ENCODE data around the gene IFI44L. TPM values are rescaled to one million over a fixed set of nuclear protein-coding genes. Genes with fewer than 3 reads are reported as not detected.
A peak's percentile ranks its signal among the peaks of the same experiment; 100 is the strongest.

The IFI44L gene
- total RNA-seq, 1 donor from 2014 or later: 16.7 TPM

DNA sequence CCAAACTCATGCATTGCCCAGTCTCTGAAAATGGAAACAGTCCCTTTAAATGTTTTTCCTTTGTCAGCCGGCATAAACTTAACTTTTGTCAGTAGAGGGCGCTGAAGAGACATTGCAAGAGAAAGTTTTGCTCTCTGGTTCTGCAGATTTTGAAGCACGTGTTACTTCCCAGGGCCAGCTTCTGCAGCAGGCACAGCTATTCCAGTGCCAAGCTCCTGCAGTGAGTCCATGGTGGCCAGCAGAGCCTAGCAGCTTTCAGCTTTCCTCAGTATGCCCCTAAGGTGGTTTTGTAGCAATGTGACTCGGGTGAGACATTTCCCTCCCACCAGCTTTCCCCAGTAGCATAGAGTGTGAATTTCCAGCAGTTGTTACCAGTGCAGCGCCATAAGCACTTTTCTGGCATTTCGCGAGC, 2.6 kb upstream of the IFI44L start:
- Mint-ChIP-seq H3K27ac (peak overlapping the region; percentile 30), H3K27me3 (ENCODE audit: insufficient read depth) (peaks cover 13% of the 10 kb centered on the region), H3K9me3 (no peaks in the 10 kb centered on the region), H3K36me3 (ENCODE audit: low read depth) (peaks cover 7% of the 10 kb centered on the region), H3K4me1 (ENCODE audit: low read depth) (peaks cover 42% of the 10 kb centered on the region), H3K4me3 (peak overlapping the region; percentile 51)
- peak; percentile 53 for DNase-seq (ENCODE audit: low spot score)
- intact Hi-C loops (cut with micrococcal nuclease): loop anchor here (1.0 to 5.0 kb wide), 3 partner anchors 59 to 425 kb away; no protein-coding TSS in a partner anchor

DNA sequence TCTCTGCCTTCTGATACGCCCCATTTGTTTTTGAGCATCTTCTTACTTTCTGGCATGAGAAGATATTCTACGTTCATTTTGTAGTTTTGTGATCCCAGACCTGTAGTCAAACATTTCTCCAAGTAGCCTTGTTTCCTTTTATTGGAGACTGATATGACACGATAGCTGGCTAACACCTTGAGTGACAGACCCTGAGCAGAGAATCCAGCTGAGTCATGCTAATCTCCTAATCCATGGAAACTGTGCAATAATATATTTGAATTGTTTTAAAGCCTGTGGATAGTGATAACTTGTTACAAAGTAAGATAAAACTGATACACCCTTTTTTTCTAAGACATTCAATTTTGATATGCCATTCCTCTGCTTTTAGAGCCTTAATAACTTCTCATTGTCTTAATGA, 1.2 kb upstream of the IFI44L start:
- no peak overlapping the region for H3K27ac Mint-ChIP-seq
- H3K4me1 Mint-ChIP-seq (ENCODE audit: low read depth): peaks cover 56% of the 10 kb centered on the region

DNA sequence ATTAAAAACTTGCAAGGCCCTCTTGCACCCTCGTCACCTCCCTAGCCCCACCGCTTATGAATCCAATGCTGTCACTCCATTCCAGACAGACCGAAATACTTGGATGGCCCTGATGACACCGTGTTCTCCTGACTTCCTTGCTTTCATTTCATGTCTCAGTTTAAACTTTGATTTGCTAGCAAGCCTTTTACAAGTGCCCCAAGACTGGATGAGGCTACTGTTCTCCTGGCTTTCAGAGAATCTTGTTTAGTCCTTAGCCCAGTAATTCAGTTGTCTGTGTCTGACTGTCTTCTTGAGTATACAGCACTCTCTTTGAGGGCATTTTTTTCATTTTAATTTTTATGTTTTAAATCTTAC, 824 bp upstream of the IFI44L start:
- intact Hi-C loops (cut with micrococcal nuclease): loop anchor here (5.0 kb wide), 1 partner anchor 423 kb away; no protein-coding TSS in a partner anchor
- H3K4me1 Mint-ChIP-seq (ENCODE audit: low read depth): peaks cover 60% of the 10 kb centered on the region
- peaks cover 5% of the 10 kb centered on the region for H3K27me3 Mint-ChIP-seq (ENCODE audit: insufficient read depth)
- H3K4me3 Mint-ChIP-seq: peak overlapping the region; percentile 84
- peaks cover 18% of the 10 kb centered on the region for H3K36me3 Mint-ChIP-seq (ENCODE audit: low read depth)
- no peaks in the 10 kb centered on the region for H3K9me3 Mint-ChIP-seq
- H3K27ac Mint-ChIP-seq: peak overlapping the region; percentile 84
- no peak for DNase-seq (ENCODE audit: low spot score)

More for the DNA sequence above, 1.2 kb upstream of the IFI44L start:
- no peaks in the 10 kb centered on the region for H3K9me3 Mint-ChIP-seq
- H3K36me3 Mint-ChIP-seq (ENCODE audit: low read depth): peaks cover 14% of the 10 kb centered on the region
- H3K4me3 Mint-ChIP-seq: peak overlapping the region; percentile 12
- peaks cover 8% of the 10 kb centered on the region for H3K27me3 Mint-ChIP-seq (ENCODE audit: insufficient read depth)
- intact Hi-C loops (cut with micrococcal nuclease): loop anchor here (5.0 kb wide), 1 partner anchor 423 kb away; no protein-coding TSS in a partner anchor
- DNase-seq (ENCODE audit: low spot score): no peak

DNA sequence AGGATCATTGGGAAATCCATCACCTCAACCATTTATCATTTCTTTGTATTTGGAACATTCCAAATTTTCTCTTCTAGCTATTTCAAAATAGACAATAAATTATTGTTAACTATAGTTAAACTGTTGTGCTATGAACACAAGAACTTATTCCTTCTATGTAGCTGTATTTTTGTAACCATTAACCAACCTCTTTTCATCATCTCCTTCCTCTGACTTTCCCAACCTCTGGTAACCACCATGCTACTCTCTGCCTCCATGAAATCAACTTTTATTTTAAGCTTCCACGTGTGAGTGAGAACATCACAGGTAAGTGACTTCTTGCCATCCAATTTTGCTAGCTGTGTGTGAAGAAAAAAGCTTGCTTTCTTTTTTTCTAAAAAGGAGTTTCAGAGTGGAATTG, 418 bp downstream of the IFI44L start:
- H3K4me3 Mint-ChIP-seq: peak overlapping the region; percentile 84
- no peaks in the 10 kb centered on the region for H3K9me3 Mint-ChIP-seq
- peaks cover 24% of the 10 kb centered on the region for H3K36me3 Mint-ChIP-seq (ENCODE audit: low read depth)
- no peak for DNase-seq (ENCODE audit: low spot score)
- H3K27me3 Mint-ChIP-seq (ENCODE audit: insufficient read depth): peaks cover 1% of the 10 kb centered on the region
- intact Hi-C loops (cut with micrococcal nuclease): loop anchor here (1.0 to 10.0 kb wide), 6 partner anchors 8 to 1406 kb away; partner anchors contain the start of genes DNAJB4, FUBP1, IFI44 and PIGK
- H3K4me1 Mint-ChIP-seq (ENCODE audit: low read depth): peaks cover 73% of the 10 kb centered on the region
- H3K27ac Mint-ChIP-seq: peak overlapping the region; percentile 84

DNA sequence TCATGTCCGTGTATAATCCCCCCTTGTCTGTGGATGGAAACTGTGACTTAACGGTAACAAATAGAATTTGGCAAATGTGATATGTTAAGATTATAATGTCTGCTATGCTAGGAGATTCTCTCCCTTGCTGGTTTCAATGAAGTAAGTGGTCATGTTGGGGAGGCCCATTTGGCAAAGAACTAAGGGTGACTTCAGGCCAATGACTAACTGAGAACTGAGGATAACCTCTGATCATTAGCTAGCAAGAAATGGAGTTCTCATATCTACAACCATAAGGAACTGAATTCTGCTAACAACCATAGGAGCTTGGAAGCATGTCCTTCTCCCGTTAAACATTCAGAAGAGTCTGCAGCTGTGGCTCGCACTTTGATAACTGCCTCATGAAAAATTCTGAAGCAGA, 2.3 kb downstream of the IFI44L start:
- intact Hi-C loops (cut with micrococcal nuclease): loop anchor here (5.0 to 10.0 kb wide), 4 partner anchors 618 to 1408 kb away; partner anchors contain the start of genes DNAJB4, FUBP1, PIGK and ZZZ3
- H3K36me3 Mint-ChIP-seq (ENCODE audit: low read depth): peaks cover 28% of the 10 kb centered on the region
- no peak for DNase-seq (ENCODE audit: low spot score)

DNA sequence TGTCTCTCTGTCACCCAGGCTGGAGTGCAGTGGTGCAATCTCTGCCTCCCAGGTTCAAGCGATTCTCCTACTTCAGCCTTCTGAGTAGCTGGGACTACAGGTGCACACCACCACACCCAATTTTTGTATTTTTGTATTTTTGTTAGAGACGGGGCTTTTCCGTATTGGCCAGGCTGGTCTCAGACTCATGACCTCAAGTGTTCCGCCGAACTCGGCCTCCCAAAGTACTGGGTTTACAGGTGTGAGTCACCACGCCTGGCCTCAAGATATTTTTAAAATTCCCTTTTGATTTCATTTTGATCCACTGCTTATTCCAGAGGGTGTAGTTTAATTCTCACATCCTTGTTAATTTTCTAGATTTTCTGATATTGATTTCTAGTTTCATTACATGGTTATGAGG, 3.8 kb downstream of the IFI44L start:
- no peaks in the 10 kb centered on the region for H3K9me3 Mint-ChIP-seq
- H3K27ac Mint-ChIP-seq: peak overlapping the region; percentile 89
- H3K4me1 Mint-ChIP-seq (ENCODE audit: low read depth): peaks cover 81% of the 10 kb centered on the region
- no peaks in the 10 kb centered on the region for H3K27me3 Mint-ChIP-seq (ENCODE audit: insufficient read depth)
- DNase-seq (ENCODE audit: low spot score): no peak
- peak overlapping the region; percentile 93 for H3K4me3 Mint-ChIP-seq
- intact Hi-C loops (cut with micrococcal nuclease): loop anchor here (5.0 to 10.0 kb wide), 4 partner anchors 619 to 1409 kb away; partner anchors contain the start of genes DNAJB4, FUBP1, PIGK and ZZZ3
- peaks cover 36% of the 10 kb centered on the region for H3K36me3 Mint-ChIP-seq (ENCODE audit: low read depth)

More for the DNA sequence above, 2.3 kb downstream of the IFI44L start:
- Mint-ChIP-seq H3K9me3 (no peaks in the 10 kb centered on the region), H3K4me1 (ENCODE audit: low read depth) (peaks cover 83% of the 10 kb centered on the region), H3K27ac (peak overlapping the region; percentile 89), H3K27me3 (ENCODE audit: insufficient read depth) (no peaks in the 10 kb centered on the region), H3K4me3 (peak overlapping the region; percentile 93)

DNA sequence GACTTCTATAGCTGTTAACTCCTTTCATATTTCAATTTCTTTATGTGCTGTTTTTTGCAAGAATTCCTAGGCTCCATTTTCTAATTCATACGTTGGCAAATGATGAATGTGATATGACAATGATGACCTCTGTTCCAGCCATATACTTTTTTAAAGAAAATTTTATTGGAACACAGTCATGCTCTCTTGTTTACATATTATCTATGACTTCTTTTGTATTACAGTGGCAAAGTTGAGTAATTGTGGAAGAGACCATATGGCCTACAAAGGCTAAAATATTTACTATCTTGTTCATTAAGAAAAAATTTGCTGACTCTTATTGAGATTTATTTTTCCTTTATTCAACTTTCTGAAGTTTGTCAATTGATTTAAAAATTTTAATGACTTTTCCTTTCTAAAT, 7.1 kb downstream of the IFI44L start:
- peaks cover 72% of the 10 kb centered on the region for H3K4me1 Mint-ChIP-seq (ENCODE audit: low read depth)
- peak overlapping the region; percentile 60 for H3K27ac Mint-ChIP-seq
- H3K9me3 Mint-ChIP-seq: no peaks in the 10 kb centered on the region

DNA sequence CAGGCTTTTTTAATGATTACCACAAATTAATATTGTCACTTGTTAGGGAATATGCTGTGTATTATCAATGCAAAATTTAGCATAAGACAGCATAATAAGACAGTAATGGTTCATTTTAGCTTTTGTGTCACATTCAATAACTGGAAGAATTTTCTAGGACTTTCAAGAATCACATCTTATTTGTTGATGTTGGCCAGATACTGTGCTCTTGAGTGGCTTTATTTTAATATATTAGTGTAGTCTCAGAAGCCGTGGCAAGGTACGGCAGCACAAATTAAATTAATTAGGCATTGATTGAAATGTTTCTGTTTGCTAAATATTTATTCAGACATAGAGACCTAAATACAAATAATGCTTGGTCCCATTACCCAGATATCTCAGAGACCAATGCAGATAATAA, 10.4 kb downstream of the IFI44L start:
- Mint-ChIP-seq H3K27ac (no peak overlapping the region), H3K4me1 (ENCODE audit: low read depth) (peaks cover 55% of the 10 kb centered on the region)

More for the DNA sequence above, 7.1 kb downstream of the IFI44L start:
- no peaks in the 10 kb centered on the region for H3K27me3 Mint-ChIP-seq (ENCODE audit: insufficient read depth)
- intact Hi-C loops (cut with micrococcal nuclease): loop anchor here (10.0 kb wide), 2 partner anchors 623 to 1413 kb away; partner anchors contain the start of genes DNAJB4 and PIGK
- H3K36me3 Mint-ChIP-seq (ENCODE audit: low read depth): peaks cover 42% of the 10 kb centered on the region
- no peak for DNase-seq (ENCODE audit: low spot score)
- H3K4me3 Mint-ChIP-seq: peak overlapping the region; percentile 58

DNA sequence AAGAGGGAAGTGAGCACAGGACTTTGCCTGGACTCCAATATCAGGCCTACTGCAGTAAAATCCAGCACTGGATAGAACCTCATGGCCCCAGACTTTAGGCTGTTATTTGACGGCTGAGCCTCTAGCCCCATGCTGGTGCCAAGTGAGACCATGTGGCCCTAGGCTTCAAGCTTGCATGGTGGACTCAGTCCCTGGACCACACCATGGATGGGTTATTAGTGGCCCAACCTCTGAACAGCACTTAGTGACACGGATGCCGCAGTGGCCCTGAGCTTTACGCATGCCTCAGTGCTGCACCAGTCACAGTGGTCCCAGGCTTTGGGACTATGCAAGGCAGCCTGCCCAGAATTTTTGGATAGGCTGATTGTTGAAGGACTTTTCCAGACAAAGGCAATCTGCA, 13.0 kb downstream of the IFI44L start:
- no peak for DNase-seq (ENCODE audit: low spot score)
- no peaks in the 10 kb centered on the region for H3K27me3 Mint-ChIP-seq (ENCODE audit: insufficient read depth)
- H3K4me1 Mint-ChIP-seq (ENCODE audit: low read depth): peaks cover 41% of the 10 kb centered on the region
- intact Hi-C loops (cut with micrococcal nuclease): no loop called here
- peaks cover 51% of the 10 kb centered on the region for H3K36me3 Mint-ChIP-seq (ENCODE audit: low read depth)
- no peak overlapping the region for H3K27ac Mint-ChIP-seq
- H3K9me3 Mint-ChIP-seq: no peaks in the 10 kb centered on the region
- H3K4me3 Mint-ChIP-seq: no peak overlapping the region

More for the DNA sequence above, 10.4 kb downstream of the IFI44L start:
- H3K9me3 Mint-ChIP-seq: no peaks in the 10 kb centered on the region
- no peak overlapping the region for H3K4me3 Mint-ChIP-seq
- no peaks in the 10 kb centered on the region for H3K27me3 Mint-ChIP-seq (ENCODE audit: insufficient read depth)
- DNase-seq (ENCODE audit: low spot score): no peak
- peaks cover 36% of the 10 kb centered on the region for H3K36me3 Mint-ChIP-seq (ENCODE audit: low read depth)
- intact Hi-C loops (cut with micrococcal nuclease): no loop called here

DNA sequence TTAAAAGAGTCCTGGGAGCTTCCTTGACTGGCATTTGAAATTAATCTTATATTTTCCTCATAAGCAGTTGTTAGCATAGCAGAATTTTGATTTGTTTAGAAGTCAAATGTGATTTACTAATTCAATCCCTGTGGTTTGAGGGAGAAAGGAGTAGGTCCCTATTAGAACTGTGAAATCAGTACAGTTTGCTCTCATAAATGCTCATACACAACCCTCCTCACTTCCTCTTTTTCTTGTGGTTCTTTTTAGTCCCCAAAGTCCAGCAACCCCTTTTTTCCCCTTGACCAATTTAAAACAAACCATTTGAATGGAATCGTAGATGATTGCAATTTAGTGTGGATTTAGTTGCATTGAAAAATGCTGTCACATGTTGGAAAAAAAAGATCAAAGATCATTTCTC, 20.2 kb downstream of the IFI44L start:
- Mint-ChIP-seq H3K27ac (peak overlapping the region; percentile 11), H3K36me3 (ENCODE audit: low read depth) (peaks cover 76% of the 10 kb centered on the region), H3K9me3 (peaks cover 17% of the 10 kb centered on the region), H3K27me3 (ENCODE audit: insufficient read depth) (no peaks in the 10 kb centered on the region), H3K4me3 (no peak overlapping the region), H3K4me1 (ENCODE audit: low read depth) (peaks cover 59% of the 10 kb centered on the region)
- intact Hi-C loops (cut with micrococcal nuclease): loop anchor here (1.0 kb wide), 1 partner anchor 8 kb away; no protein-coding TSS in a partner anchor
- no peak for DNase-seq (ENCODE audit: low spot score)

DNA sequence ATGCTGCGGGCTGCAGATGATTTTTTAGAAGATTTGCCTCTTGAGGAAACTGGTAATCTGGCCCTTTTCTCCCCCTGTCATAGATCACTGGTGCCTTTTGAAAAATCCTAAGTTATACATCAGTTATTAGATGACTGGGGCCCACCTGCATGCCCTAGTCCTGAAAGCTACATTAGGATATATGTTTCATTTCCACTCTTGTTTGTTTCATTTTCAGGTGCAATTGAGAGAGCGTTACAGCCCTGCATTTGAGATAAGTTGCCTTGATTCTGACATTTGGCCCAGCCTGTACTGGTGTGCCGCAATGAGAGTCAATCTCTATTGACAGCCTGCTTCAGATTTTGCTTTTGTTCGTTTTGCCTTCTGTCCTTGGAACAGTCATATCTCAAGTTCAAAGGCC, 21.3 kb downstream of the IFI44L start:
- no peak for DNase-seq (ENCODE audit: low spot score)
- intact Hi-C loops (cut with micrococcal nuclease): no loop called here
- Mint-ChIP-seq H3K4me1 (ENCODE audit: low read depth) (peaks cover 65% of the 10 kb centered on the region), H3K9me3 (peaks cover 23% of the 10 kb centered on the region), H3K4me3 (no peak overlapping the region), H3K36me3 (ENCODE audit: low read depth) (peaks cover 80% of the 10 kb centered on the region), H3K27me3 (ENCODE audit: insufficient read depth) (no peaks in the 10 kb centered on the region), H3K27ac (no peak overlapping the region)

DNA sequence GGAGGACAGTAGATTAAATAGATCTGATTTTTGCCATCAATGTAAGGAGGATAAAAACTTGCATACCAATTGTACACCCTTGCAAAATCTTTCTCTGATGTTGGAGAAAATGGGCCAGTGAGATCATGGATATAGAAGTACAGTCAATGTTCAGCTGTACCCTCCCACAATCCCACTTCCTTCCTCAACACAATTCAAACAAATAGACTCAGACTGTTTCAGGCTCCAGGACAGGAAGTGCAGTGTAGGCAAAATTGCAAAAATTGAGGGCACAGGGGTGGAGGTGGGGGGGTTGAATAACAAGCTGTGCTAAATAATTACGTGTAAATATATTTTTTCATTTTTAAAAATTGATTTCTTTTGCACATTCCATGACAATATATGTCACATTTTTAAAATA, 25.5 kb downstream of the IFI44L start:
- H3K9me3 Mint-ChIP-seq: peaks cover 45% of the 10 kb centered on the region
- DNase-seq (ENCODE audit: low spot score): no peak
- peak overlapping the region; percentile 11 for H3K4me3 Mint-ChIP-seq
- intact Hi-C loops (cut with micrococcal nuclease): no loop called here
- peak overlapping the region; percentile 6 for H3K27ac Mint-ChIP-seq
- H3K27me3 Mint-ChIP-seq (ENCODE audit: insufficient read depth): no peaks in the 10 kb centered on the region
- peaks cover 56% of the 10 kb centered on the region for H3K4me1 Mint-ChIP-seq (ENCODE audit: low read depth)
- H3K36me3 Mint-ChIP-seq (ENCODE audit: low read depth): peaks cover 72% of the 10 kb centered on the region

DNA sequence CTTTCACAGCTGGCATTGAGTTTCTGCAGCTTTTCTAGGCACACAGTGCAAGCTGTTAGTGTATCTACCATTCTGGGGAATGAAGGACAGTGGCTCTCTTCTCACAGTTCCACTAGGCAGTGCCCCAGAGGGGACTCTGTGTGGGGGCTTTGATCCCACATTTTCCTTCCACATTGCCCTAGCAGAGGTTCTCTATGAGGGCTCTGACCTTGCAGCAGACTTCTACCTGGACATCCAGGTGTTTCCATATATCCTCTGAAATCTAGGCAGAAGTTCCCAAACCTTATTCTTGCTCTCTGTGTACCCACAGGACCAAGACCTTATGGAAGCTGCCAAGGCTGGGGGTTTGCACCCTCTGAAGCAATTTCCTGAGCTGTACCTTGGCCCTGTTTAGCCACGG, 27.0 kb downstream of the IFI44L start:
- H3K4me3 Mint-ChIP-seq: no peak overlapping the region
- peaks cover 44% of the 10 kb centered on the region for H3K9me3 Mint-ChIP-seq
- intact Hi-C loops (cut with micrococcal nuclease): no loop called here
- peaks cover 59% of the 10 kb centered on the region for H3K4me1 Mint-ChIP-seq (ENCODE audit: low read depth)
- peaks cover 63% of the 10 kb centered on the region for H3K36me3 Mint-ChIP-seq (ENCODE audit: low read depth)
- no peak overlapping the region for H3K27ac Mint-ChIP-seq
- no peaks in the 10 kb centered on the region for H3K27me3 Mint-ChIP-seq (ENCODE audit: insufficient read depth)
- no peak for DNase-seq (ENCODE audit: low spot score)

Data from activated T-helper 1 cell treated with anti-CD3 and anti-CD28 coated beads, Interleukin-12 subunit alpha, Interleukin-12 subunit beta, Interleukin-2, Interleukin-4 antibody, amounts not matched to agents 30 ng/mL and 10 ng/mL and 1 ng/mL, durations not matched to agents 14 hours and 24 hours and 36 hours (primary cell).